Progenitor cell of endocrine pancreas (in vitro differentiated cells): Measurements from ENCODE around the gene OARD1. TPM values are rescaled to one million over a fixed set of nuclear protein-coding genes. Genes with fewer than 3 reads are reported as not detected.
A peak's percentile ranks its signal among the peaks of the same experiment; 100 is the strongest.

Source experiments
- DNase-seq: peaks from one replicate; pipeline ENCODE4 v3.0.0; 2021; ENCODE audit warnings: low spot score; ENCODE audit not compliant: unreplicated experiment
- H3K27ac Mint-ChIP-seq: 2 replicates; pipeline ENCODE4 v1.8.0; 2021; ENCODE audit warnings: mild to moderate bottlenecking, moderate library complexity, mixed read lengths
- H3K27me3 Mint-ChIP-seq: 2 replicates; pipeline ENCODE4 v1.8.0; 2021; ENCODE audit warnings: mixed read lengths
- H3K36me3 Mint-ChIP-seq: 2 replicates; pipeline ENCODE4 v1.8.0; 2022; ENCODE audit warnings: mixed read lengths; ENCODE audit not compliant: insufficient read depth
- H3K4me1 Mint-ChIP-seq: 2 replicates; pipeline ENCODE4 v1.8.0; 2021; ENCODE audit warnings: low read depth, mixed read lengths
- H3K4me3 Mint-ChIP-seq: 2 replicates; pipeline ENCODE4 v1.8.0; 2021; ENCODE audit warnings: low read depth, mild to moderate bottlenecking, moderate library complexity, mixed read lengths
- H3K9me3 Mint-ChIP-seq: 2 replicates; pipeline ENCODE4 v1.8.0; 2021; ENCODE audit warnings: low read depth, mixed read lengths
- total RNA-seq: library from RNA; stranded (reverse); gene quantifications from 2 replicates; pipeline ENCODE4 v1.2.1, GENCODE V29; 2021
- TF ChIP-seq, protein P1 (sequence below): fragments of 200-600 bp; sonication (generic); IDR thresholded peaks from one replicate; pipeline ENCODE4 v1.5.0; 2021; ENCODE audit warnings: antibody characterized with exemption, mild to moderate bottlenecking; ENCODE audit not compliant: unreplicated experiment

Gene OARD1
- total RNA-seq, 1 donor from 2014 or later, result 45.7 TPM

- DNase-seq, result no peak
- no peaks in the 10 kb centered on the region for H3K27me3 Mint-ChIP-seq
- no peak overlapping the region for H3K4me3 Mint-ChIP-seq
- no peaks in the 10 kb centered on the region for H3K36me3 Mint-ChIP-seq
- H3K27ac Mint-ChIP-seq, result no peak overlapping the region
- no peaks in the 10 kb centered on the region for H3K9me3 Mint-ChIP-seq
- TF ChIP-seq, protein P1, sequence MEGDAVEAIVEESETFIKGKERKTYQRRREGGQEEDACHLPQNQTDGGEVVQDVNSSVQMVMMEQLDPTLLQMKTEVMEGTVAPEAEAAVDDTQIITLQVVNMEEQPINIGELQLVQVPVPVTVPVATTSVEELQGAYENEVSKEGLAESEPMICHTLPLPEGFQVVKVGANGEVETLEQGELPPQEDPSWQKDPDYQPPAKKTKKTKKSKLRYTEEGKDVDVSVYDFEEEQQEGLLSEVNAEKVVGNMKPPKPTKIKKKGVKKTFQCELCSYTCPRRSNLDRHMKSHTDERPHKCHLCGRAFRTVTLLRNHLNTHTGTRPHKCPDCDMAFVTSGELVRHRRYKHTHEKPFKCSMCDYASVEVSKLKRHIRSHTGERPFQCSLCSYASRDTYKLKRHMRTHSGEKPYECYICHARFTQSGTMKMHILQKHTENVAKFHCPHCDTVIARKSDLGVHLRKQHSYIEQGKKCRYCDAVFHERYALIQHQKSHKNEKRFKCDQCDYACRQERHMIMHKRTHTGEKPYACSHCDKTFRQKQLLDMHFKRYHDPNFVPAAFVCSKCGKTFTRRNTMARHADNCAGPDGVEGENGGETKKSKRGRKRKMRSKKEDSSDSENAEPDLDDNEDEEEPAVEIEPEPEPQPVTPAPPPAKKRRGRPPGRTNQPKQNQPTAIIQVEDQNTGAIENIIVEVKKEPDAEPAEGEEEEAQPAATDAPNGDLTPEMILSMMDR, result no peak
- H3K4me1 Mint-ChIP-seq, result peaks cover 14% of the 10 kb centered on the region
Observed at GRCh38 chr6:41033776-41034175, 38.4 kb downstream of the OARD1 start.

DNA sequence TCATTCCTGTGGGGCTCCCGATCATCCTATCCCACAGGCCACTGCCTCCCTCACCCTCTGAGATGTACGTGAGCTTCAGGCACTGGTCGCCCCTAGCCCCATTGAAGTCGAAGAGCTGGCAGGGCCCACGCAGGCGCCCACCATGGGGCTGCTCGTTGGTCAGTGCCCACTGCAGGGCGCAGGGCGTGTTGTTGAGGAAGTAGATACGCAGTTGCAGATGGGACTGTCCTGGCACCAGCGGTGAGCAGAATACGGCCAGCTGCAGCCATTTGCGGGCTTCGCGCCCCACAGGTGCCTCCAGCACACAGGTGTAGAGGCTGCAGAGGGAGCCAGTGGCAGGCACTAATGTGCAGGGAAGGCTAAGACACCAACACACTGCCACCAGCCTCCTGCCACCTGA, 39.3 kb downstream of the OARD1 start:
- no peaks in the 10 kb centered on the region for H3K9me3 Mint-ChIP-seq
- peaks cover 15% of the 10 kb centered on the region for H3K4me1 Mint-ChIP-seq
- no peak for DNase-seq
- no peak overlapping the region for H3K27ac Mint-ChIP-seq
- TF ChIP-seq, protein P1, result no peak
- no peak overlapping the region for H3K4me3 Mint-ChIP-seq
- H3K27me3 Mint-ChIP-seq, result no peaks in the 10 kb centered on the region
- no peaks in the 10 kb centered on the region for H3K36me3 Mint-ChIP-seq

- TF ChIP-seq, protein P1, result no peak
- H3K4me3 Mint-ChIP-seq, result peak overlapping the region; percentile 89
- H3K27ac Mint-ChIP-seq, result peak overlapping the region; percentile 75
- DNase-seq, result no peak
- peaks cover 20% of the 10 kb centered on the region for H3K4me1 Mint-ChIP-seq
- peaks cover 6% of the 10 kb centered on the region for H3K36me3 Mint-ChIP-seq
- no peaks in the 10 kb centered on the region for H3K9me3 Mint-ChIP-seq
- no peaks in the 10 kb centered on the region for H3K27me3 Mint-ChIP-seq
Observed at GRCh38 chr6:41028561-41029412, 43.4 kb downstream of the OARD1 start.

- peaks cover 20% of the 10 kb centered on the region for H3K4me1 Mint-ChIP-seq
- TF ChIP-seq, protein P1, result peak; percentile 99
- H3K4me3 Mint-ChIP-seq, result peak overlapping the region; percentile 89
- H3K36me3 Mint-ChIP-seq, result peaks cover 7% of the 10 kb centered on the region
- H3K27me3 Mint-ChIP-seq, result no peaks in the 10 kb centered on the region
- H3K27ac Mint-ChIP-seq, result peak overlapping the region; percentile 96
- peak; percentile 93 for DNase-seq
- H3K9me3 Mint-ChIP-seq, result no peaks in the 10 kb centered on the region
Observed at GRCh38 chr6:41027799-41028560, 44.2 kb downstream of the OARD1 start.

- Mint-ChIP-seq H3K27ac (peak overlapping the region; percentile 96), H3K36me3 (peaks cover 7% of the 10 kb centered on the region), H3K4me1 (peaks cover 20% of the 10 kb centered on the region), H3K27me3 (no peaks in the 10 kb centered on the region), H3K4me3 (peak overlapping the region; percentile 89), H3K9me3 (no peaks in the 10 kb centered on the region)
- TF ChIP-seq, protein P1, result no peak
- DNase-seq, result no peak
Observed at GRCh38 chr6:41027241-41027640, 44.9 kb downstream of the OARD1 start.
